Skeletal muscle tissue (tissue), 4 donors: Measurements from ENCODE around the gene UQCR11. TPM values are rescaled to one million over a fixed set of nuclear protein-coding genes. Genes with fewer than 3 reads are reported as not detected.

Source experiments
- H3K27ac ChIP-seq: one replicate; pipeline ENCODE4 v1.7.0; 2013; ENCODE audit warnings: mild to moderate bottlenecking, low read depth, low read length, inconsistent platforms
- H3K27me3 ChIP-seq, 3 donors: one replicate each; pipeline ENCODE4 v1.7.0; 2013; ENCODE audit warnings: low read length in 3 of 3; ENCODE audit not compliant: control insufficient read depth in 3 of 3, insufficient read depth in 3 of 3
- H3K36me3 ChIP-seq, 3 donors: one replicate each; pipeline ENCODE4 v1.7.0; 2013; ENCODE audit warnings: low read length in 3 of 3; ENCODE audit not compliant: control insufficient read depth in 3 of 3, insufficient read depth in 3 of 3
- H3K4me1 ChIP-seq, 3 donors: one replicate each; pipeline ENCODE4 v1.7.0; 2013; ENCODE audit warnings: low read length in 3 of 3, mild to moderate bottlenecking in 3 of 3; ENCODE audit not compliant: control insufficient read depth in 3 of 3, insufficient read depth in 3 of 3
- H3K4me3 ChIP-seq, 3 donors: one replicate each; pipeline ENCODE4 v1.7.0; 2013; ENCODE audit warnings: low read length in 3 of 3
- H3K9ac ChIP-seq, 3 donors: one replicate each; pipeline ENCODE4 v1.7.0; 2013; ENCODE audit warnings: low read length in 3 of 3, mild to moderate bottlenecking in 3 of 3, moderate library complexity in 2 of 3, low read depth in 1 of 3
- H3K9me3 ChIP-seq, 3 donors: one replicate each; pipeline ENCODE4 v1.7.0; 2013; ENCODE audit warnings: low read length in 3 of 3; ENCODE audit not compliant: control insufficient read depth in 3 of 3
- total RNA-seq: library from RNA; depleted of rRNA; stranded (reverse); fragments of >200 nt; gene quantifications from one replicate; pipeline ENCODE4 v1.2.3, GENCODE V29; 2014
- donor health status: Osteomylitis.

UQCR11 gene
- total RNA-seq, 1 donor from 2014 or later: 82.5 TPM

GRCh38 chr19:1570836-1571235 lies 34.4 kb downstream of the UQCR11 start:
- H3K36me3 ChIP-seq: no peaks in the 10 kb centered on the region
- no peak overlapping the region for H3K4me3 ChIP-seq
- H3K9ac ChIP-seq: no peak overlapping the region
- no peaks in the 10 kb centered on the region for H3K9me3 ChIP-seq
- H3K27ac ChIP-seq: no peak overlapping the region
- peaks cover 2 to 6% (median 5%) of the 10 kb centered on the region in 3 donors for H3K27me3 ChIP-seq
- peaks cover 3 to 5% (median 4%) of the 10 kb centered on the region in 3 donors for H3K4me1 ChIP-seq

- H3K27me3 ChIP-seq: peaks cover 2 to 10% (median 9%) of the 10 kb centered on the region in 3 donors
- no peaks in the 10 kb centered on the region for H3K36me3 ChIP-seq
- peaks cover 4 to 5% (median 4%) of the 10 kb centered on the region in 3 donors for H3K4me1 ChIP-seq
- H3K9me3 ChIP-seq: no peaks in the 10 kb centered on the region
- no peak overlapping the region for H3K4me3 ChIP-seq
- H3K27ac ChIP-seq: no peak overlapping the region
- H3K9ac ChIP-seq: no peak overlapping the region
Observed at GRCh38 chr19:1569997-1570396, 35.3 kb downstream of the UQCR11 start.

- peak within 1 kb of the TSS in 1 of 3 donors; percentile 62 for H3K9ac ChIP-seq
- peak within 1 kb of the TSS in 2 of 3 donors; percentile 46 to 70 for H3K4me3 ChIP-seq
- H3K9me3 ChIP-seq: no peaks in the 10 kb centered on the region
- H3K27me3 ChIP-seq: peaks cover 2 to 11% (median 10%) of the 10 kb centered on the region in 3 donors
- no peaks in the 10 kb centered on the region for H3K36me3 ChIP-seq
- peaks cover 4 to 5% (median 4%) of the 10 kb centered on the region in 3 donors for H3K4me1 ChIP-seq
- no peak within 1 kb of the TSS for H3K27ac ChIP-seq
Observed at GRCh38 chr19:1568320-1569019, 36.8 kb downstream of the UQCR11 start, which contains the start of gene MEX3D. Gene MEX3D (minus strand): TSS chr19:1568325. CDS start chr19:1568058, 267 bp downstream.

- Histone ChIP-seq H3K36me3 (no peaks in the 10 kb centered on the region), H3K4me1 (peaks cover 4 to 5% (median 4%) of the 10 kb centered on the region in 3 donors), H3K9me3 (no peaks in the 10 kb centered on the region), H3K9ac (no peak overlapping the region), H3K27ac (no peak overlapping the region), H3K4me3 (no peak overlapping the region), H3K27me3 (peaks cover 2 to 11% (median 10%) of the 10 kb centered on the region in 3 donors)
Observed at GRCh38 chr19:1567848-1568227, 37.4 kb downstream of the UQCR11 start.

GRCh38 chr19:1567116-1567847 lies 38.0 kb downstream of the UQCR11 start:
- Histone ChIP-seq H3K27ac (no peak overlapping the region), H3K9ac (peak overlapping the region in 2 of 3 donors; percentile 62 to 68), H3K4me1 (peaks cover 4 to 5% (median 4%) of the 10 kb centered on the region in 3 donors), H3K9me3 (no peaks in the 10 kb centered on the region), H3K27me3 (peaks cover 2 to 11% (median 7%) of the 10 kb centered on the region in 3 donors), H3K36me3 (no peaks in the 10 kb centered on the region), H3K4me3 (peak overlapping the region in 2 of 3 donors; percentile 46 to 70)

- peak overlapping the region; percentile 32 to 61 (median 54) for H3K4me3 ChIP-seq
- no peak overlapping the region for H3K27ac ChIP-seq
- no peaks in the 10 kb centered on the region for H3K9me3 ChIP-seq
- peak overlapping the region; percentile 23 to 68 (median 62) for H3K9ac ChIP-seq
- H3K36me3 ChIP-seq: no peaks in the 10 kb centered on the region
- H3K27me3 ChIP-seq: peaks cover 2 to 11% (median 7%) of the 10 kb centered on the region in 3 donors
- peaks cover 4 to 5% (median 4%) of the 10 kb centered on the region in 3 donors for H3K4me1 ChIP-seq
Observed at GRCh38 chr19:1566392-1567115, 38.7 kb downstream of the UQCR11 start.

DNA sequence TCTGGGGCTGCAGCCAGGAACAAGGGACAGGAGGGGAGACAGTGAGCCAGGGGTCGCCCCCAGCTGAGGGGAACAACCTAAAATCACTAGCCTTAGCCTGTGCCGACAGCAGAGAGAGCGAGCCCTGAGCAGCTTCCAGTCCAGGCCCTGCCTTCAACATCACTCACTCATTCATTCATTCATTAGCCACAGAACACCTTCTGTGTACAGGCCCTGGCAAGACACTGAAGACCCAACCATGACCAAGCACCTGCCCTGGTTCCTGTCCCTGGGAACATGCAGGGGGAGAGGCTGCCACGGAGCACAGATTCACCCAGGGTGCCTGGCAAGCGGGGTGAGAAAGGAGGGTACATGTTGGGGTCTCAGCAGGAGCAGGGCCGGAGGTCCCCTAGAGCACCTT lies 42.0 kb downstream of the UQCR11 start:
- H3K4me1 ChIP-seq: peaks cover 0 to 4% (median 2%) of the 10 kb centered on the region in 3 donors
- H3K9ac ChIP-seq: no peak overlapping the region
- H3K9me3 ChIP-seq: no peaks in the 10 kb centered on the region
- H3K4me3 ChIP-seq: no peak overlapping the region
- peaks cover 0 to 11% (median 7%) of the 10 kb centered on the region in 3 donors for H3K27me3 ChIP-seq
- H3K36me3 ChIP-seq: no peaks in the 10 kb centered on the region
- no peak overlapping the region for H3K27ac ChIP-seq

DNA sequence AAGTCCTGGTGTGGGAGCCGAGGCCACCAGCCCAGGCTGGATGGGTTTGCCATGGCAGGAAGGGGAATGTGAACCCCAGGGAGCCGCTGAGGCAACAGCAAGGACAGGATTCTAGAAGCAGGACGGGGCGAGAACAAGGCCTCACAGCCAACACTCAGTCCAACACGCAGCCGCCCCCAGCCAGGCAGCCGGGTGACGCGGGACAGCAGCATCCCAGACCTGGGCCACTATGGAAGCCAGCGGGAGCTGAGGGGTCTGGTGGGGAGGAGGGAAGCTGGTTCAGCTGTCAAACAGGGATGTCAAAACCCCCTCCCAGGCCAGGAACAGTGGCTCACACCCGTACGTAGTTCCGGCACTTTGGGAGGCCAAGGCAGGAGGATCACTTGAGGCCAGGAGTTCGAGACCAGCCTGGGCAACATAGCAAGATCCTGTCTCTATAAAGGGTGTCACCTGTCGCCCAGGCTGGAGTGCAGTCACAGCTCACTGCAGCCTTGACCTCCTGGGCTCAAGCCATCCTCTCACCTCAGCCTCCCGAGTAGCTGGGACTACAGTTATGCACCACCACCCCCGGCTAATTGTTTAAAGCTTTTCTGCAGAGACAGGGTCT lies 43.9 kb downstream of the UQCR11 start:
- Histone ChIP-seq H3K36me3 (no peaks in the 10 kb centered on the region), H3K4me1 (peaks cover 0 to 4% (median 2%) of the 10 kb centered on the region in 3 donors), H3K9ac (no peak overlapping the region), H3K4me3 (no peak overlapping the region), H3K27ac (no peak overlapping the region), H3K9me3 (no peaks in the 10 kb centered on the region), H3K27me3 (peaks cover 0 to 11% (median 7%) of the 10 kb centered on the region in 3 donors)

- Histone ChIP-seq H3K27ac (no peak overlapping the region), H3K9ac (no peak overlapping the region), H3K9me3 (no peaks in the 10 kb centered on the region)
Observed at GRCh38 chr19:1560286-1560882, 44.9 kb downstream of the UQCR11 start.

More at GRCh38 chr19:1560286-1560882, 44.9 kb downstream of the UQCR11 start:
- Histone ChIP-seq H3K4me1 (no peaks in the 10 kb centered on the region), H3K4me3 (no peak overlapping the region), H3K27me3 (peaks cover 0 to 2% (median 0%) of the 10 kb centered on the region in 3 donors), H3K36me3 (no peaks in the 10 kb centered on the region)
